ENCODE measurements around the gene ZYX.

Gene ZYX

GRCh38 chr7:143380646-143381426 lies at the start of gene ZYX:
Gene ZYX, plus strand, starts transcription at chr7:143381345. Its CDS starts 227 bp downstream, at chr7:143381572.
- in situ Hi-C loops (cut with MboI; ENCODE audit: low sequenced_read_pairs): no loop called here

- in situ Hi-C loops (cut with MboI; ENCODE audit: low sequenced_read_pairs): no loop called here
Measured at GRCh38 chr7:143334244-143334643, 46.9 kb upstream of the ZYX start.

- in situ Hi-C loops (cut with MboI; ENCODE audit: low sequenced_read_pairs): no loop called here
Measured at GRCh38 chr7:143337216-143337615, 43.9 kb upstream of the ZYX start.

- in situ Hi-C loops (cut with MboI; ENCODE audit: low sequenced_read_pairs): no loop called here
Measured at GRCh38 chr7:143341842-143342241, 39.3 kb upstream of the ZYX start.

- in situ Hi-C loops (cut with MboI; ENCODE audit: low sequenced_read_pairs): no loop called here
Measured at GRCh38 chr7:143343596-143343995, 37.5 kb upstream of the ZYX start.

GRCh38 chr7:143345428-143345900 lies 35.7 kb upstream of the ZYX start:
- in situ Hi-C loops (cut with MboI; ENCODE audit: low sequenced_read_pairs): no loop called here

- in situ Hi-C loops (cut with MboI; ENCODE audit: low sequenced_read_pairs): no loop called here
Measured at GRCh38 chr7:143346018-143346417, 35.1 kb upstream of the ZYX start.

GRCh38 chr7:143347950-143348349 lies 33.2 kb upstream of the ZYX start:
- in situ Hi-C loops (cut with MboI; ENCODE audit: low sequenced_read_pairs): no loop called here

GRCh38 chr7:143351060-143351459 lies 30.1 kb upstream of the ZYX start:
- in situ Hi-C loops (cut with MboI; ENCODE audit: low sequenced_read_pairs): no loop called here

- in situ Hi-C loops (cut with MboI; ENCODE audit: low sequenced_read_pairs): no loop called here
Measured at GRCh38 chr7:143351574-143351973, 29.6 kb upstream of the ZYX start.

GRCh38 chr7:143352531-143353002 lies 28.6 kb upstream of the ZYX start:
- in situ Hi-C loops (cut with MboI; ENCODE audit: low sequenced_read_pairs): no loop called here

- in situ Hi-C loops (cut with MboI; ENCODE audit: low sequenced_read_pairs): no loop called here
Measured at GRCh38 chr7:143354376-143354775, 26.8 kb upstream of the ZYX start.

GRCh38 chr7:143354965-143355364 lies 26.2 kb upstream of the ZYX start:
- in situ Hi-C loops (cut with MboI; ENCODE audit: low sequenced_read_pairs): no loop called here

- in situ Hi-C loops (cut with MboI; ENCODE audit: low sequenced_read_pairs): no loop called here
Measured at GRCh38 chr7:143355450-143356385, 25.4 kb upstream of the ZYX start.

GRCh38 chr7:143356414-143357050 lies 24.6 kb upstream of the ZYX start:
- in situ Hi-C loops (cut with MboI; ENCODE audit: low sequenced_read_pairs): no loop called here

- in situ Hi-C loops (cut with MboI; ENCODE audit: low sequenced_read_pairs): no loop called here
Measured at GRCh38 chr7:143358626-143359025, 22.5 kb upstream of the ZYX start.

- in situ Hi-C loops (cut with MboI; ENCODE audit: low sequenced_read_pairs): no loop called here
Measured at GRCh38 chr7:143359771-143360353, 21.3 kb upstream of the ZYX start.

- in situ Hi-C loops (cut with MboI; ENCODE audit: low sequenced_read_pairs): no loop called here
Measured at GRCh38 chr7:143360788-143361551, 20.2 kb upstream of the ZYX start.

- in situ Hi-C loops (cut with MboI; ENCODE audit: low sequenced_read_pairs): no loop called here
Measured at GRCh38 chr7:143361552-143362130, 19.5 kb upstream of the ZYX start.
